Right lobe of liver (tissue), 6 donors: ENCODE results near the gene AMMECR1. TPM values are rescaled to one million over a fixed set of nuclear protein-coding genes. Genes with fewer than 3 reads are reported as not detected.

Source experiments
- ATAC-seq, 4 donors: fragments of 200-7000 bp; cut with Tn5 transposase; one replicate each; pipeline ENCODE4 v1.9.1; 2020; ENCODE audit warnings: mild to moderate bottlenecking in 4 of 4, moderate library complexity in 4 of 4
- DNase-seq, 3 donors: peaks; one replicate each; pipeline ENCODE4 v3.0.0-alpha.2; 2020
- H3K27ac ChIP-seq, 3 donors: fragments of 200-600 bp; one replicate each; pipeline ENCODE4 v1.8.0; 2022
- H3K27me3 ChIP-seq, 2 donors: fragments of 200-600 bp; one replicate each; pipeline ENCODE4 v1.8.0; 2022
- H3K36me3 ChIP-seq, 4 donors: fragments of 200-600 bp; sonication (generic) in 1 of 4; one replicate each; pipeline versions ENCODE4 v1.5.1 to v1.8.0; 2017 to 2022; ENCODE audit warnings: control low read depth in 1 of 4
- H3K4me1 ChIP-seq, 4 donors: fragments of 200-600 bp; sonication (generic) in 1 of 4; one replicate each; pipeline versions ENCODE4 v1.5.1 to v1.8.0; 2017 to 2022; ENCODE audit warnings: control low read depth in 1 of 4
- H3K4me3 ChIP-seq, 3 donors: fragments of 200-600 bp; one replicate each; pipeline ENCODE4 v1.8.0; 2022
- H3K9me3 ChIP-seq, 4 donors: fragments of 200-600 bp; sonication (generic) in 1 of 4; one replicate each; pipeline versions ENCODE4 v1.5.1 to v1.8.0; 2017 to 2022; ENCODE audit warnings: control low read depth in 1 of 4
- POLR2A ChIP-seq: fragments of 450-650 bp; IDR thresholded peaks from one replicate; pipeline ENCODE4 v1.6.1; 2017; ENCODE audit warnings: antibody characterized with exemption, mild to moderate bottlenecking
- whole genome bisulfite sequencing: methylation state at CpG from one replicate; pipeline ENCODE4 v1.1.6; 2018; ENCODE audit warnings: low coverage, low lambda C conversion rate; ENCODE audit not compliant: insufficient coverage; ENCODE audit errors: missing lambda C conversion rate; 5-methylcytosine and 5-hydroxymethylcytosine counted together
- intact Hi-C, 2 donors: fragments of 100-400 bp; cut with DNase I; formaldehyde crosslinking; loops; one replicate each; pipeline versions ENCODE4 v1.11.2 to v1.14.1; 2022
- total RNA-seq, 6 experiments: library from RNA; depleted of rRNA in 2 of 6; stranded (reverse); fragments of >200 nt in 2 of 6; fragmentation: NEBNext Ultra II Directional in 3 of 6; extraction: Animal tissue kit (Norgen Biotek cat#: 25700) in 3 of 6; gene quantifications; one replicate each; pipeline versions ENCODE4 v1.1.0 to v1.2.4, GENCODE V29; 2016 to 2023
- TF ChIP-seq, protein P1 (sequence below), 4 donors: fragments of 200-600 bp in 3 of 4; fragments of 450-650 bp in 1 of 4; IDR thresholded peaks; one replicate each; pipeline versions ENCODE4 v1.5.1 to v1.8.0; 2016 to 2022; ENCODE audit warnings: antibody characterized with exemption in 4 of 4, mild to moderate bottlenecking in 2 of 4
- donor health status: DM: no; HTN: yes; CAD: no.
- donor health status: DM: no; HTN: no; CAD: no.
- donor health status: DM: no; HTN: no; CAD: no.
- donor health status: DM: no; HTN: yes; CAD: no.
- donor health status: DM: no; HTN: yes; CAD: no.

The AMMECR1 gene
- total RNA-seq, 6 experiments from 2014 or later = 3.1 to 3.9 (median 3.4) TPM

DNA sequence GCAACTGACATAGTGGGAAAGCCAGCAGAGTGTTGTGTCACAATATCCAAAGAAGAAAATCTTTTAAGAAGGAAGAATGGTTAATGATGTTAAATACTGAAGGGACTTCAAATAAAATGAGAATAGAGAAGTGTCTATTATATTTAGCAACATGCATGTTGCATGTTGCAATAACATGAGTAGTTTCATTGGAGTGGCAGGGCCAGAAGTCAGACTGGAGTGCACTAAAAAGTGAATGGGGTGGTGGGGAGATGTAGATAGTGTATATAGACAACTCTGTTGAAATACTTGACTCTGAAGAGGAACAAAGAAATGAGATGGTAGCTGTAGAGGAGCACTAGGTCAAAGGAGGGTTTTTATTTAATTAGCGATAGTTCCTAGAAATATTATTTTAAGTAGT, 9.5 kb upstream of the AMMECR1 start:
- TF ChIP-seq POLR2A = no peak
- TF ChIP-seq, protein P1, sequence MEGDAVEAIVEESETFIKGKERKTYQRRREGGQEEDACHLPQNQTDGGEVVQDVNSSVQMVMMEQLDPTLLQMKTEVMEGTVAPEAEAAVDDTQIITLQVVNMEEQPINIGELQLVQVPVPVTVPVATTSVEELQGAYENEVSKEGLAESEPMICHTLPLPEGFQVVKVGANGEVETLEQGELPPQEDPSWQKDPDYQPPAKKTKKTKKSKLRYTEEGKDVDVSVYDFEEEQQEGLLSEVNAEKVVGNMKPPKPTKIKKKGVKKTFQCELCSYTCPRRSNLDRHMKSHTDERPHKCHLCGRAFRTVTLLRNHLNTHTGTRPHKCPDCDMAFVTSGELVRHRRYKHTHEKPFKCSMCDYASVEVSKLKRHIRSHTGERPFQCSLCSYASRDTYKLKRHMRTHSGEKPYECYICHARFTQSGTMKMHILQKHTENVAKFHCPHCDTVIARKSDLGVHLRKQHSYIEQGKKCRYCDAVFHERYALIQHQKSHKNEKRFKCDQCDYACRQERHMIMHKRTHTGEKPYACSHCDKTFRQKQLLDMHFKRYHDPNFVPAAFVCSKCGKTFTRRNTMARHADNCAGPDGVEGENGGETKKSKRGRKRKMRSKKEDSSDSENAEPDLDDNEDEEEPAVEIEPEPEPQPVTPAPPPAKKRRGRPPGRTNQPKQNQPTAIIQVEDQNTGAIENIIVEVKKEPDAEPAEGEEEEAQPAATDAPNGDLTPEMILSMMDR (IDR thresholded peaks at IDR 0.05) = no peak
- ATAC-seq (no peak), DNase-seq (no peak)
- H3K27me3 ChIP-seq = peaks cover 0 to 3% of the 10 kb centered on the region in 2 donors
- H3K36me3 ChIP-seq = no peaks in the 10 kb centered on the region
- WGBS = 55% methylated on average over 1 of the region's 1 CpG
- no peaks in the 10 kb centered on the region for H3K9me3 ChIP-seq
- no peak overlapping the region for H3K27ac ChIP-seq
- no peak overlapping the region for H3K4me3 ChIP-seq
- no peaks in the 10 kb centered on the region for H3K4me1 ChIP-seq
- intact Hi-C loops = no loop called here

DNA sequence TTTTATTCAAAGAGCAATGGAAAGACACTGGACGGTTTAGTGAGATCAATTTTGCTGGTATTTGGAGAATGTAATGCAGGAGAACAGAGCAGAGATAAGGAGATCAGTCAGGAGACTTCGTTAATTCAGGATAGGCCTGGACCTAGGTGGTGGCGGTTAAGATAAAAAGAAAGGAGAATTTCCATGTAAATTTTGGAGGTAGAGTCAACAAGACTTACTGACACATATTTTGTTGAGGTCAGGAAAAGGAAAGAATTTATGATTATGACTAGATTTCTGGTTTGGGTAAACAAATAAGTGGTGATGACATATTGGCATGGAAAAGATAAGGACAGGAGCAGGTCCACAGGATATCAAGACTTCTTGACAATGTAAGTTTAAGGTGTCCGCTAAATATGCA, 8.8 kb upstream of the AMMECR1 start:
- WGBS = 65% methylated on average over 4 of the region's 4 CpGs
- intact Hi-C loops = no loop called here

DNA sequence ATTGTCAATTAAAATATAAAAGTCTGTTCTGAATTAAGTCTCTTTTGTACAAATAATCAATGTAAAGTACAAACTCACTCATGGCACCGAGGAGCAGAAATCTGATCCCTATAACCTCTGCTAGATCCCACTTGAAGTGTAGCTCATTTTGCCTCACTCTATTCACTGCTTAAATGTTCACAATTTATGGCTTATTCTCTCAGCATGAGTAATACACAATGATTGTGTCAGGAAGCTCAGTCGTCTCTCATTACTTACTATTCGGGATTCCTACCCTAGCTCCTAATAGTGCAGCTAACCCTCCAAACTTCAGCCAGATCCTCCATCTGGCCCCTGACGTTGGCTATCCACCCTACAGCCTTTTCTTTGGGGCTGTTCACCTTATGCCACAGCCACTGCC, 4.7 kb upstream of the AMMECR1 start:
- Histone ChIP-seq H3K4me1 (no peaks in the 10 kb centered on the region), H3K27ac (no peak overlapping the region), H3K9me3 (no peaks in the 10 kb centered on the region), H3K27me3 (no peaks in the 10 kb centered on the region), H3K36me3 (no peaks in the 10 kb centered on the region), H3K4me3 (no peak overlapping the region)
- WGBS = 44% methylated on average over 4 of the region's 4 CpGs
- DNase-seq = no peak
- ATAC-seq = no peak
- TF ChIP-seq, protein P1 (IDR thresholded peaks at IDR 0.05) = no peak
- no peak for TF ChIP-seq POLR2A
- intact Hi-C loops = no loop called here

More for the DNA sequence above, 8.8 kb upstream of the AMMECR1 start:
- H3K27me3 ChIP-seq = peaks cover 0 to 3% of the 10 kb centered on the region in 2 donors
- no peak for DNase-seq
- no peaks in the 10 kb centered on the region for H3K4me1 ChIP-seq
- TF ChIP-seq POLR2A = no peak
- TF ChIP-seq, protein P1 (IDR thresholded peaks at IDR 0.05) = no peak
- H3K4me3 ChIP-seq = no peak overlapping the region
- H3K27ac ChIP-seq = no peak overlapping the region
- ATAC-seq = no peak
- no peaks in the 10 kb centered on the region for H3K36me3 ChIP-seq
- no peaks in the 10 kb centered on the region for H3K9me3 ChIP-seq

DNA sequence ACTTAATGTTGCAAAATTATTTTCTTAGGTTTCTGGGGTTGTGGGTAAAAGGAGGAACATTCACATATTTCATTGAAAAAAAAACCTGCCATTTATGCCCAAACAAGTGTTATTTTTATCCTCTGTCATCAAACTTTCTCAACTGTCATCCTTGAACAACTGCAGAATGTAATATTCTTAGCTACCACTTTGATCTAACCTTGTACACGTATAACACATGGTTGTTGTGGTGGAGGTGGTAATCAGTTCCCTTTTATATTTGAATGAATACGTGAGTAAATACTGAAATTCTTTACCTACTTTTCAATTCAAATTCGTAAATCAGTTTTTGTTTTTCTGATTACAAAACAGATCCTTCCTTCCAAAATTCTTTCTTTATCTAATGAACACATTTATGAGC, 3.8 kb upstream of the AMMECR1 start:
- Histone ChIP-seq H3K4me3 (no peak overlapping the region), H3K4me1 (no peaks in the 10 kb centered on the region), H3K27me3 (no peaks in the 10 kb centered on the region), H3K27ac (no peak overlapping the region), H3K9me3 (no peaks in the 10 kb centered on the region), H3K36me3 (no peaks in the 10 kb centered on the region)
- TF ChIP-seq, protein P1 (IDR thresholded peaks at IDR 0.05) = no peak
- no peak for TF ChIP-seq POLR2A
- DNase-seq (no peak), ATAC-seq (no peak)
- WGBS = 31% methylated on average over 3 of the region's 3 CpGs
- intact Hi-C loops = no loop called here

DNA sequence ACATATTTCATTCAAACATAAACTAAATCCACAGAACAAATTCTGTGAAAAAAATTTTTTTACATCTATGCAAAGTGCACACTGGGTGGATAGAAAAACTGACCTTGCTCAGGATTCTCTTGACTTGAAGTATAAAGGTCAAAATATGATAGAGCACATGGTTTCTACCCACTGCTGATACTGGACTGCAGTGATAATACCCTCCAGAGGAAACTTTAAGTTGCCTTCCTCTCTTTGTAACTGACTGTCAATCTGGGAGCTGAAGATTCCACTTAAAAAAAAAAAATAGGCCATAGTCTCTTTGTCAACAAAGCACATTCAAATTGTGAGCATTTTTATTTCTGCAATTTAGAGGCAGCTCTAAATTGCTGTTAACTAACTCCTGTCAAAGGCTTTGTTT, 3.2 kb upstream of the AMMECR1 start:
- Histone ChIP-seq H3K27ac (no peak overlapping the region), H3K9me3 (no peaks in the 10 kb centered on the region), H3K4me3 (no peak overlapping the region), H3K27me3 (no peaks in the 10 kb centered on the region), H3K4me1 (no peaks in the 10 kb centered on the region), H3K36me3 (no peaks in the 10 kb centered on the region)
- intact Hi-C loops = no loop called here
- ATAC-seq = no peak
- no peak for DNase-seq
- TF ChIP-seq, protein P1 (IDR thresholded peaks at IDR 0.05) = no peak
- no peak for TF ChIP-seq POLR2A
